Right ventricle myocardium inferior (tissue), 1 donor: ENCODE data around the gene TRMT2A. TPM values are rescaled to one million over a fixed set of nuclear protein-coding genes. Genes with fewer than 3 reads are reported as not detected.
A peak's percentile ranks its signal among the peaks of the same experiment; 100 is the strongest.
"Not testable (repeated sequence)": the region's sequence is repeated elsewhere in the genome, so short reads cannot be mapped to it uniquely, and the experiment has no call there.

Source experiments
- ATAC-seq: fragments of 200-7000 bp; cut with Tn5 transposase; one replicate; pipeline ENCODE4 v1.9.1; 2020; ENCODE audit warnings: mild to moderate bottlenecking, moderate library complexity
- DNase-seq: peaks from one replicate; pipeline ENCODE4 v3.0.0; 2021; ENCODE audit errors: missing footprints
- intact Hi-C: fragments of 100-400 bp; cut with DNase I; formaldehyde crosslinking; loops from one replicate; pipeline ENCODE4 v1.11.0; 2022
- long read RNA-seq: library from polyadenylated mRNA; unstranded; transcript quantifications from one replicate; pipeline ENCODE4 v2.0.0, GENCODE V29; 2021
- total RNA-seq: library from RNA; stranded (reverse); fragmentation: NEBNext Ultra II Directional; extraction: Animal tissue kit (Norgen Biotek cat#: 25700); gene quantifications from one replicate; pipeline ENCODE4 v1.2.1, GENCODE V29; 2021
- donor health status: DM: no; HTN: yes; CAD: no; lungs with severe emphysema.

TRMT2A gene, protein sequence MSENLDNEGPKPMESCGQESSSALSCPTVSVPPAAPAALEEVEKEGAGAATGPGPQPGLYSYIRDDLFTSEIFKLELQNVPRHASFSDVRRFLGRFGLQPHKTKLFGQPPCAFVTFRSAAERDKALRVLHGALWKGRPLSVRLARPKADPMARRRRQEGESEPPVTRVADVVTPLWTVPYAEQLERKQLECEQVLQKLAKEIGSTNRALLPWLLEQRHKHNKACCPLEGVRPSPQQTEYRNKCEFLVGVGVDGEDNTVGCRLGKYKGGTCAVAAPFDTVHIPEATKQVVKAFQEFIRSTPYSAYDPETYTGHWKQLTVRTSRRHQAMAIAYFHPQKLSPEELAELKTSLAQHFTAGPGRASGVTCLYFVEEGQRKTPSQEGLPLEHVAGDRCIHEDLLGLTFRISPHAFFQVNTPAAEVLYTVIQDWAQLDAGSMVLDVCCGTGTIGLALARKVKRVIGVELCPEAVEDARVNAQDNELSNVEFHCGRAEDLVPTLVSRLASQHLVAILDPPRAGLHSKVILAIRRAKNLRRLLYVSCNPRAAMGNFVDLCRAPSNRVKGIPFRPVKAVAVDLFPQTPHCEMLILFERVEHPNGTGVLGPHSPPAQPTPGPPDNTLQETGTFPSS
- total RNA-seq = 24.5 TPM
- long read RNA-seq, transcript TRMT2A-201 (12 exons, 2,964 nt) = major isoform, 10 of 24 reads
- long read RNA-seq, partial matches to known transcripts = 1 of 24 reads
- long read RNA-seq, other reads (novel, unspliced or antisense) = 9 of 24 reads

DNA sequence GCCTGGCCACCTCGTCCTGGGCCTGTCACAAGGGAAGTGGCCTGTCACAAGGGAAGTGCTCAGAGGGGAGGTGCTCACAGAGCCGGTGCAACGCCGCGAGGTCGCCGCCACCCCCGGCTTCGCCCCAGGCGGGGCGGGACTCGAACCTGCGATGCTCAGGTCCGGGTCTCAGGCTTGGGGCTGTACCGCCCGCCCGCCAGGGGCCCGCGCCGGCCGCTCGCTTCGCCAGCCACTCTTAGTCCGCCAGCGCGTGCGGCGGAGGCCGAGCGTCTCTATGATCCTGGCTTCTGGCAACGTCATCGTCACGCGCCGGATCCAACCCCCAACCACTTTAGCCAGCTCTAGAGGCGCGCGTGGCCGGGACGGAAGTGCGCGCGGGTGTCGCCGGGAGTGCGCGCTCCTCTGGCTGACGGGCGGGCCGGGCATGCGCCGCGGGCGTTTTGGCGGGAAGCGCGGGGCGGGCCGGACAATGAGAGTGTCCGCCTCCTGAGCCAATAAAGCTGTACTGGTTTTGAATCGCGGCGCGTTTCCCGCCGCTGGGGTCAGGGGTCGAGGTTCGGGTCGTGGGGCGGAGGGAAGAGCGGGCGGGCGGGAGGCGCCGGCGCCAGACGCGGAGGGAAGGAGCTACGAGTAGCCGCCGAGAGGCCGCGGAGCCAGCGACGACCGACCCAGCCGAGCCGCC is at the start of gene TRMT2A:
TRMT2A (minus strand) TSS at position 276 of the 682 bp plus-strand sequence. CDS start 320 bp downstream, outside the sequence.
- intact Hi-C loops = loop anchor here (5.0 to 10.0 kb wide), 2 partner anchors 35 to 262 kb away; partner anchors contain the start of genes DGCR8, GNB1L and RTL10
- peak; percentile 95 for ATAC-seq

DNA sequence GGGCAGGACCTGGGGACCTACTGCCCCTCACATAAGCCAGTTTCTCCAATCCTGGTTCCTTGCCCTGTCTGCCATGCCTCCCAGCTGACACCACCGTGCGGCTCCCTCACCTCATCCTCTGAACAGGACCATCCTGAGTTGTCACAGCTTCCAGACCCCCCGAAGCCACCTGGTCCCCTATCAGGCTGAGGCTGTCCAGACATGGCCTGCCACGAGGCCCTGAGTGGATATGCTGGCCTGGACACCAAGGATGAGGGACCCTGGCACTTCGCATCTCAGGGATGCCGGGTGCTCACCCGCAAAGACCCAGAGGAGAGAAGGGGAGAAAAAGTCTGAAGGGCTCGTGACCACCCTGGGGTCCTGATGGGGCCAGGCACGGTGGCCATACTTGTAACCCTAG is 49.7 kb upstream of the TRMT2A start:
- DNase-seq (no peak), ATAC-seq (no peak)
- intact Hi-C loops = no loop called here

More for the DNA sequence above, at the start of gene TRMT2A:
- peak; percentile 99 for DNase-seq

DNA sequence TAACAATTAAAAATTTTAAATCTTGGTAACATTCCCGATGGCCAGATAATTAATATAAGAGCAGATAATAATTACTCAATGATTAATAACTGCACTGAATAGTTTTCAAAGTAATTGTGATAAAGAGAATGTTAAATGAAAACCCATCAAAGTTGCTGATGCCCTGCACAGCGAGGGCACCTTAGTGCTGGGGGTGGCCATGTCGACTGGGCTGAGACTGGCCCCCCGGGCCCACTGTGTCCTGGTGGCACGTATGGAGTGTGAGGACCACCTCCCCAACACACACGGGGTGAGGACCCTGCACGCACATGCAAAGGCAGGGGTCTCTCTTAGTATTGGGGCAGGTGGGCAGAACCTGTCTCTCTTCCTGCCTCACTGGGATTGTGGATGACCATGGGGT is 48.9 kb upstream of the TRMT2A start:
- ATAC-seq (no peak), DNase-seq (no peak)
- intact Hi-C loops = no loop called here

DNA sequence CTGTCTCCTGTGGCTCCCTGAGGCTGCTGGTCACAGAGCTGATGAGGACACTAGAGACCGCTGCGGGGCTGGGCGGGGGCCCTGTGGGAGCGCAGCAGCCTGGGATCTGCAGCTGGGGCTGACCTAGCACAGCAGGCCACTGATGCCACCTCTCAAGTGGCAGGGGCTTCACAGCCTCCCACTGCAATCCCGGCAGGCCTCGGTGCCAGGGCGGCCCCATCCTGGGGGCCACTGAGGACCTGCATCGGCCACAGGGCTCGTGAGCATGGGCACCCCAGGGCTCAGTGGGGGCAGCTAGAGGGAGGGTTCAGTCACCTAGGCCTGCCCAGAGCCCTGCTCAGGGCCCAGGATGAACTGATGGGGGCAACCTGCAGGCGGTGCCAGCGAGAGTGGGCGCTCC is 48.4 kb upstream of the TRMT2A start:
- intact Hi-C loops = no loop called here
- ATAC-seq = no peak
- DNase-seq = no peak

DNA sequence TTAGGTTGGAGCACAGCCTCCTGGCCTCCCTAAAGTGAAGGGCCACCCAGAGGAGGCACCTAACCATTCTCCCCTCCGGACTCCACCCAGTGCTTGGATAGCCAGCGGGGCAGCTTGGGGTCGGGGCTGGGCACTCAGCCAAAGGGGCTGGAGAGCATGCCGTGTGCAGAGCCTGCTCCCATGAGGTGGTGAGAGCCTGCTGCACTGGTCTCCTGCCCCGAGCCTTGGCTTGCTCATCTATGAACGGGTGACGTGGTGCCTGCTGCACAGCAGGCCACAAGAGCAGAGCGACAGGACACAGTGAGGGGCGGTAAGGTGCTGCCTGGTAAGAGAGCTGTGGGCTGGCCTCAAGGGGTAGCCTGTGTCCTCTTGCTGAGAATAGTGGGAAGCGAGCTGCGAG is 47.8 kb upstream of the TRMT2A start:
- intact Hi-C loops = no loop called here

DNA sequence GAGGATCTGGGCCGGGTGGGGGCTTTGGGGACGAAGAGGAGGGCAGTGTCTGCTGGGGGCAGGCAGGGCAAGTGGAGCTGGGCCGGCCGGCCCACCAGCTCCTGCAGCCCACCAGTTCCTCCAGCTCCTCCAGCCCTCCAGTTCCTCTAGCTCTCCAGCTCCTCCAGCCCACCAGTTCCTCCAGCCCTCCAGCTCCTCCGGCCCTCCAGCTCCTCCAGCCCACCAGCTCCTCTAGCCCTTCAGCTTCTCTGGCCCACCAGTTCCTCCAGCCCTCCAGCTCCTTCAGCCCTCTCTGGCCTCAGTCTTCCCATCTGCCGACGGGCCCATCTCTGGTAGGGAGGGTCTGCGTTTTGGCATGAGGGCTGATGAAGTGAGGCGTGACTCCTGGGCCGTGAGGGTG is 43.0 kb upstream of the TRMT2A start:
- ATAC-seq (no peak), DNase-seq (no peak)
- intact Hi-C loops = no loop called here

More for the DNA sequence above, 47.8 kb upstream of the TRMT2A start:
- no peak for ATAC-seq
- no peak for DNase-seq

DNA sequence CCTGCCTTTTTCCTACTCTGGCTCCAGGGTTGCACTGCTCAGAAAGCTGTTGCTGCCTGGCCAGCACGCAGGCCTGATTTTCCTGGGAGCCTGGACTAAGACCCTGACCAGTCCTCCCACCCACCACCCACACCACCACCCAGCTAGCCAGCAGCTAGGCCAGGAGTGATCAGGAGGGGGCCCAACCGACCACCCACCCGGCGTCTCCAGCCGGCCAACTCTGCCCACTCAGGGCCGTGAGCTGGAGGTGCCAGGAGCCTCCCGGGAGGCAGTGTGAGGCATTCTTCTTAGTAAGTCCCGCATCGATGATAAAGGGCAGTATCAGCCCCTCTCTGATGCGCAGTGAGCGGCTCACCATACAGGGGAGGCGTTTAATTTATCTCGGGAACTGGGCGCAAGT is 42.5 kb upstream of the TRMT2A start:
- intact Hi-C loops, ATAC-seq, DNase-seq: not testable (repeated sequence)

DNA sequence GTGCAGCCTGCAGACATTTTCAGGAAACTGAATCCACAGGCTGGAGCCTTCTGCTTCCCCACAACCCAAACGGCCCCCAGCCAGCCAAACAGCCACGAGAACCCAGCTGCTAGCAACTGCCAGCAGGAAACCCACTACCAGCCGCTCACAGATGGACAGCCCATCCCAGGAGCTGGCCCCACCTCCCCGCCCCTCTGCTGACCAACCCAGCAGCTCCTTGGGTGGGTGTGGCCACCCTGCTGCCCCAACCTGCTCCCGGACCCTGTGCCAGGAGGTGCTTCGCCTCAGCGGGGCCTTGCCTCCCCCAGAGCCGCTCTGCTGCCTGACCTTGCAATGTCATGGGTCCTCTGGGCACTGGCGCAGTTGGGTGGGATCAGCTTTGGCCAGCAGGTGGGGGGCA is 42.0 kb upstream of the TRMT2A start:
- ATAC-seq = no peak
- no peak for DNase-seq
- intact Hi-C loops = no loop called here

DNA sequence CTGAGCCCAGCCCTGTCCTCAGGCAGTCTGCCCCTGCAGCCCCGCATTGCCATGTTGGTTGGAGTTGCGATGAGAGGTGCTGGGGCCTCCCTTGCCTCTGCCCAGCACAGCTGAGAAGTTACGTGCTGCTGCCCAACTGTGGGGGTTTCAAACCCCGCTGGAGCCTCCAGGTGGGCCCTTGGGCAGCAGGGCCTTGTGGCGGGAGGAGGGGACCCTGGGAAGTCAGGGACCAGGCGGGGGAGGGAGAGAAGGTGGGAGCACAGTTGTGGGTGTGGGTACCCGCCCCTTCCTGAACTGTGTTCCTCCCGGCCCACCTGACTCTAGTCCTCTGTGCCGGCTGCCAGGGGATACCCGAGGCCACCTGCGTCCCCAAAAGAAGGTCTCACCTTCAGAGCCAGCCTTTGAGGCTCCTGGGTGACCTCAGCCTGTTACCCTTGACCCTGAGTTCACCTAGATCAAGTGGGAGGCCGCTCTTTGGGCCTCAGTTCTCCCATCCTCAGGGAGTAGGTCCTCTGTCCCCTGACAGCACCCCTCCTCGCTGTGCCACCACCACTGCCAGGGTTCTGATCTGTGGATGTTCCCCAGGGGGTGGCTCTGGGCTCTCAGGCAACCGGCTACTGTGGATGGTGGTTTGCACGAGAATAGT is 41.5 kb upstream of the TRMT2A start:
- ATAC-seq = no peak
- intact Hi-C loops = no loop called here

DNA sequence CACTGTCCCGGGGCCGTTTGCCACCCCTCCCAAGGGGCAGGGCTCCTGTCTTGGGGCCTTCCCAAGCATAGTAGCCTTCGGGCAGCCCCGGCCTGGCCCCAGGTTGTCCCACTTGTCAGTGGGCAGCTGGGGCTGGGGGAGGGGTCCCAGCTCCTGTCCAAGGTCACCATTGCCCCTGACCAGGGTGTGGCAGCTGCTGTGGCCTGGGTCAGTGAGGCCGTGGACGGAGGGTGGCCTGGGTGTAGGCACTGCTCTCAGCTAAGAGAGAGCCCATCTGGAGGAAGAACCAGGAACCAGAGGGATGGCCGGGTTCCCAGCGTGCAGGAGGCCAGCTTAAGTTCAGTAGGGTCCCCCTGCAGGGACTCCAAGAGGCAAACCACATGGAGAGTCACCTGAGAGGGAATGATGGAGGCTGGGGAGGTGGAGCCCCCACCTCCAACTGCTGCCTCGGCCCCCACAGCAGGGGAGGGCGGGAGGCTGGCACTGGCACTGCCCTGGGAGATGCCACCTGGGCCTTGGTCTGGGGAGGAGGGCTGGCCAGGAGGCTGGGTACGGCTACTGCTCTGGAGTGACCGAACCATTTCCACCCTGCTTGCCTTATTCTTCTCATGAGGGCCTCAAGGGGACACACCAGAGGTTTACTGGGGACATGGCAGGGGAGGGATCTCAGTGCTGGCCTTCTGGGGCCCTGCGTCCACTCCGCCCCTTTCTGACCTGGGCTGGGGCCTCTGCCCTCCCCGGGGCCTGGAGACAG is 40.6 kb upstream of the TRMT2A start:
- intact Hi-C loops = loop anchor here (1.0 kb wide), 2 partner anchors 111 to 128 kb away; partner anchors contain the start of gene RTN4R
- DNase-seq (no peak), ATAC-seq (no peak)

More for the DNA sequence above, 41.5 kb upstream of the TRMT2A start:
- DNase-seq = no peak

DNA sequence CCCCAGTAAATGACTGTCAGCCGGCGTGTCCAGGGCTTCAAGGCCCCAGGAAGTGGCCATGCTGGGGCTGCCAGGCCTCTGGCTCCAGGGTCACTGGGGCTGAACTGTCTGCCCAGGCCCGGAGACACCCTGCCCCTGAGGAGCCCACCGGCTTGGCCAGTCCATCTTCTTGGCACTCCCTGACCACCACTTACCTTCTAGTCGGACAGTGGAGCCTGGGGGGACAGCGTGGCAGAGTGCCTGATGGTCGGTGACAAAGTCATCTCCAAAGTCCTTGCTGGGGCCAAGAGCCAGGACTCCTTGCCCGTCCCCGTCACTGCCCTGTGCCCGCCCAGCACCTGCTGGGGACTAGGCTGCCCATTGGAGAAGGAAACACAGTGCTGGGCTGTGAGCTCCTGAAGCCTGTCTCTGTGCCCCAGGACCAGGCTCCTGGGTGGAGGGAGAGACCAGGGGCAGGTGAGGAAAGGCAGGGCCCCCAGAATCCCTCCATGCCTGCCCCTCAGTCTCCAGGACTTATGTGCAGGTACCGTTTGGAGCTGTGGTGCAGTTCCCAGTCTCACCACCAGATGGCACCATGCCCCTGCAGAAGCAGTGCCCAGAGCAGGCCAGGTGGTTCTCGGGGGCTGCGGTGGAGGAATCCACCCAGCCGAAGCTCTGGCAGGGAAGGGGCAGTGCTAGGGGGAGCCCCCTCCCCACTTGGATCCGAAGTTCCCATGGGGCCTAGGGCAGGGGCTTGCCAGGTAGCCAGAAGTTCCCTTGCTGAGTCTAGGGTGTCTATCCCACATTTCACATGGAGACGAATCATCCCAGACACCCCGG is 39.8 kb upstream of the TRMT2A start:
- peak; percentile 86 for DNase-seq
- peak; percentile 60 for ATAC-seq
- intact Hi-C loops = loop anchor here (1.0 kb wide), 2 partner anchors 111 to 128 kb away; partner anchors contain the start of gene RTN4R

DNA sequence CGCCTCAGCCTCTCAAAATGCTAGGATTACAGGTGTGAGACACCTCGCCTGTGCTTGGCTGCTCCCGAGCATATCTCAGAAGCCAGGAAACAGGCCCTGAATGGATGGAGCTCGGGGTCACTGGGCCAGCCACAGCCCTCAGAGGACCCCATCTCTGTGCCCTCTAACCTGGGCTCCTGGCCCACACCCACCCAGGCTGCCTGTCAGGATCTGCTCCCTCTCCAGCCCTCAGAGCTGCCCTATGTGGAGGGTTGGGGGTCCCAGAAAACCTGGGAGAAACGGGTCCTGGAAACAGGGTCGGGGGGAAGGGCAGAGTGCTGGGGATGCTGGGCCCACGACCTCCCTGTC is 39.0 kb upstream of the TRMT2A start:
- DNase-seq (no peak), ATAC-seq (no peak)
- intact Hi-C loops = no loop called here

DNA sequence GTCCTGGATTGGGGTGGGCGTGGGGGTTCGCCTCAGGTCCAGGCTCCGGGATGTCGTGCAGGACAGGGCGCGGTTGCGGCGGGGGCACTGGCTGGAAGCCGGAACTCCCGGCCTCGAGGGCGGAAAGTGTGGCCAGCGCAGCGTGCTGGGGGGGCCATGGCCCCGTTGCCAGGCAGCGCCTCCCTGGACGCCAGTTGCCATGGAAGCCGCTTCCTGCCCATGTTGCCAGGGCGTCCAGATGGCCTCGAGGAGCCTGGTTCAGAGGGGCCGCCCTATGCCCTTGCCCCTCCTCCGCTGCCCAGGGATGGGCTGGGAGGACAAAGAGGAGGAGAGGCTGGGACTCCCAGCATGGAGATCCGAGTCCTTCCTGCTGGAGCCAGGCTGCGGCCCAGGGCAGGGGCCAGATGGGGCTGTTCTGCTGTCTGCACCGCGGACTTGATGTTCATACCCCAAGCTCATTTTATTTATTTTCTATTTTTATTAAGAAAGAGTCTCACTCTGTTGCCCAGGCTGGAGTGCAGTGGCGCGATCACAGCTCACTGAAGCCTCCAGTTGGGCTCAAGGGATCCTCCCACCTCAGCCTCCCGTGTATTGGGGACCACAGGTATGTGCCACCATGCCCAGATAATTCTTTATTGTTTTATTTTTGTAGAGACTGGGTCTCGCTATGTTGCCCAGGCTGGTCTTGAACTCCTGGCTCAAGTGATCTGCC is 38.5 kb upstream of the TRMT2A start:
- ATAC-seq (no peak), DNase-seq (no peak)
- intact Hi-C loops = no loop called here

DNA sequence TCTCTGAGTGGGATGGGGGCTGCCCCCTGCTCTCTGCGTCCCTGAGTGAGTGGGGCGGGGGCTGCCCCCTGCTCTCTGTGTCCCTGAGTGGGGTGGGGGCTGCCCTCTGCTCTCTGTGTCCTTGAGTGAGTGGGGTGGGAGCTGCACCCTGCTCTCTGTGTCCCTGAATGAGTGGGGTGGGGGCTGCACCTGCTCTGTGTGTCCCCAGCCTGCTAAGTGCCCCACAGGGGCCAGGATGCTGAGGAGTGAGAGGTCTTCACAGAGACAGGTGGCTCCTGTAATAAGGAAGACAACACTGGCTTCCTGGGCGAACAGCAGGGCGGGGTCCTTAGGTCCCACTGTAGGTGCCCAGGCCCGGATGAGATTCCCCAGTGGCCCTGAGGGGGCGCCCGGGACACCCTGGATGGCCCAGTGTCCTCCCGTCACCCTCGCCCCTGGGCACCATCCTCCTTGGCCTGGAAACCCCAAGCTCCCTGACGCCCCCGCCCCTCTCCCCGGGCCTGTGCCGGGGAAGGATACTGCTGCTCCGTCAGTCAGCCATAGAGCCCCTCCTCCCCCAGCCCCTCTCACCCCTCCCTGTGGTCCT is 37.7 kb upstream of the TRMT2A start:
- no peak for DNase-seq
- ATAC-seq = no peak
- intact Hi-C loops = no loop called here

DNA sequence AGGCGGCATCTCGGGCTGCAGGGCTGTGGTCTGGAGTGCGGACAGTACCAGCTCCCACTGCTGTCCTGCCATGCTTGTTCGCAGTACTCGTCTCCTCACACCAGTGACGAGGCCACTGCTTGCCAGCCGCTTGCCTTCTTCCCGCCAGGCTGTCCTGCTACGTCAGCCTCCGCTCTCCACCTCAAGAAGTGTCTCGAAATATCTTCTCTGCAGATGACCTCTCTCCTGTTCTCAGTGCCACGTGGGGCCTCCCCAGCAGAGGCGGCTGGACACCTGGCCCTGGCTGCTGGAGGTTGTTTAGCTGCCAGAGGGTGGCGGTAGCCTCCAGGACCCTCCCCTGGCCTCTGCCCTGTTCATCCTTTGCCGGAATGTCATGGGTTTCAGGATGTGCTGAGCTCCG is 36.9 kb upstream of the TRMT2A start:
- intact Hi-C loops = no loop called here
- no peak for DNase-seq
- no peak for ATAC-seq

DNA sequence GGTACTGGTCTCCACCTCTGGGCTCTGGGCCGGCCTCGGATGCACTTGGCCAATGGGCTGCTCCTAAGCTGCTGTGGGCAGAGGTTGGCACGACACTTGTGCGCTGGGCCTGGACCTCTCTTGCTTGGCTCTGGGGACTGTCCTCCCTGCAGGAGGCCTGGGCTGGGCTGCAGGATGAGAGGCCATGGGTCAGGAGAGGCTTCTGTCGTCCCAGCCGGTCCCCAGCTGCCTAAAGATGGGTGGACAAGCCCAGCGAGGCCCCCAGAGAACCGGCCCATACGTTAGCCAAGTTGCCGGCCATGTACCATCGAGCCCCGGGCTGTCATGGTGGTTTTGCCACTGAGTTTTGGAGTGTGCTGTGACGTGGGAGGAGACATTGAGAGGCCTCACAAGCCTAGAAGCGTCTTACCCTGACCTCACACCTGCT is 35.5 kb upstream of the TRMT2A start:
- intact Hi-C loops = no loop called here
- no peak for ATAC-seq
- no peak for DNase-seq

DNA sequence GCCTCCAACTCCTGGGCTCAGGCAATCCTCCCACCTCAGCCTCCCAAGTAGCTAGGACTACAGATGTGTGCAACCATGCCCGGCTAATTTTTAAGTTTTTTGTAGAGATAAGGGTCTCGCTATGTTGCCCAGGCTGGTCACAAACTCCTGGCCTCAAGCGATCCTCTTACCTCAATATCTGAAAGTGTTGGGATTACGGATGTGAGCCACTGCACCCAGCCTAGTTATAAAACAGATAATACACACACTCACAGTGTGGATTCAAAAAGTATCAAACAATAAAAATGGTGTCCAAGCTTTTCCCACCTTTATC is 34.2 kb upstream of the TRMT2A start:
- intact Hi-C loops = no loop called here
- ATAC-seq = no peak
- no peak for DNase-seq
